ENCODE results near the gene ATP2C2. TPM values are rescaled to one million over a fixed set of nuclear protein-coding genes. Genes with fewer than 3 reads are reported as not detected.

ATP2C2 gene
- total RNA-seq (not detected), total RNA-seq (0 to 0.18 (median 0) reads per million in 172 experiments)
- polyA plus RNA-seq (2013, experiment 1 of 2), result 0.54 TPM
- polyA plus RNA-seq (2013, experiment 2 of 2), result 0.48 TPM

- H3K27me3 ChIP-seq (ENCODE audit: control insufficient read depth in 1 of 2, insufficient read depth in 2 of 2, low read length in 2 of 2), result peaks cover 48 to 53% of the 10 kb centered on the region in 2 experiments
- no peak within 1 kb of the TSS for H3K27ac ChIP-seq (ENCODE audit: low read depth in 1 of 2, low read length in 2 of 2)
- H3K4me1 ChIP-seq (ENCODE audit: insufficient read depth, low read length), result peaks cover 13% of the 10 kb centered on the region
- Mint-ChIP-seq H3K36me3 (ENCODE audit: low read depth) (no peaks in the 10 kb centered on the region), H3K9me3 (no peaks in the 10 kb centered on the region), H3K4me1 (ENCODE audit: low read depth) (peaks cover 9% of the 10 kb centered on the region), H3K4me3 (no peak within 1 kb of the TSS), H3K27me3 (peaks cover 70% of the 10 kb centered on the region), H3K27ac (no peak within 1 kb of the TSS)
- POLR2A ChIA-PET, result no interaction called here
- TF ChIP-seq, protein P1, sequence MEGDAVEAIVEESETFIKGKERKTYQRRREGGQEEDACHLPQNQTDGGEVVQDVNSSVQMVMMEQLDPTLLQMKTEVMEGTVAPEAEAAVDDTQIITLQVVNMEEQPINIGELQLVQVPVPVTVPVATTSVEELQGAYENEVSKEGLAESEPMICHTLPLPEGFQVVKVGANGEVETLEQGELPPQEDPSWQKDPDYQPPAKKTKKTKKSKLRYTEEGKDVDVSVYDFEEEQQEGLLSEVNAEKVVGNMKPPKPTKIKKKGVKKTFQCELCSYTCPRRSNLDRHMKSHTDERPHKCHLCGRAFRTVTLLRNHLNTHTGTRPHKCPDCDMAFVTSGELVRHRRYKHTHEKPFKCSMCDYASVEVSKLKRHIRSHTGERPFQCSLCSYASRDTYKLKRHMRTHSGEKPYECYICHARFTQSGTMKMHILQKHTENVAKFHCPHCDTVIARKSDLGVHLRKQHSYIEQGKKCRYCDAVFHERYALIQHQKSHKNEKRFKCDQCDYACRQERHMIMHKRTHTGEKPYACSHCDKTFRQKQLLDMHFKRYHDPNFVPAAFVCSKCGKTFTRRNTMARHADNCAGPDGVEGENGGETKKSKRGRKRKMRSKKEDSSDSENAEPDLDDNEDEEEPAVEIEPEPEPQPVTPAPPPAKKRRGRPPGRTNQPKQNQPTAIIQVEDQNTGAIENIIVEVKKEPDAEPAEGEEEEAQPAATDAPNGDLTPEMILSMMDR (IDR thresholded peaks at IDR 0.05), result no peak
- CTCF ChIA-PET, result no interaction called here
- no peak for ATAC-seq (ENCODE audit: poor library complexity)
- intact Hi-C loops (cut with DNase I, micrococcal nuclease), result no loop called here
- no peak within 1 kb of the TSS for H3K4me3 ChIP-seq (ENCODE audit: low read length)
- DNase-seq, result no peak
- H3K36me3 ChIP-seq (ENCODE audit: insufficient read depth, low read length), result no peaks in the 10 kb centered on the region
- peaks cover 0 to 10% of the 10 kb centered on the region in 2 experiments for H3K9me3 ChIP-seq (ENCODE audit: control insufficient read depth in 1 of 2, insufficient read depth in 1 of 2, low read length in 2 of 2)
These were observed at the start of gene ATP2C2 for GRCh38 chr16:84368308-84368996. TSS of gene ATP2C2 (plus strand) at chr16:84368538. CDS start at chr16:84368616, 78 bp downstream.

DNA sequence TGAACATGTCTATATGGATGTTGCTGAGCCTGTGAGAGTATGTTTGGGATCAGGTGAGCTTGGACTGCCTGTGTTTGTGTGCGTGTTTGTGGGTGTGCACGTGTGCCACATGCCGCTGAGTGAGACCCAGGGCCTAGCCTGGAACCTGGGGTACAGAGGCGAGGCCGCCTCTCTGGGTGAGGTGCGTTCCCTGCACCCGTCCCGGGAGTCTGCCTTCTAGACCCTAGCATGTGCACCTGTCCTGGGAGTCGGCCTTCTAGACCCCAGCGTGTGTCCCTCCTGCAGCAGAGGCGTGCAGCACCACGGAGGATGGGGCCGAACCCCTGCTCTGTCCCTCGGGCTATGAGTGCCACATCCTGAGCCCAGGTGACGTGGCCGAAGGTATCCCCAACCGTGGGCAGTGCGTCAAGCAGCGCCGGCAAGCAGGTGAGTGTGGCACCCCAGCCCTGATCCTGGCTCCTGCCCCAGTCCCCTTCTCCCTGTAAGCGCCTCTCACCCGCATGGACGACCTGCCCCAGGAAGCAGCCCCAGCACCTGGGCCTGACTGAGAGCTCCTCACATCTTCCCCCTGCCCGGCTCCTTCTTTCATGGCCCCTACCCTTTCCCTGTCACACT is 49.1 kb upstream of the ATP2C2 start:
- H3K9me3 ChIP-seq (ENCODE audit: control insufficient read depth in 1 of 2, insufficient read depth in 1 of 2, low read length in 2 of 2), result peaks cover 11 to 22% of the 10 kb centered on the region in 2 experiments
- CTCF ChIA-PET, result no interaction called here

GRCh38 chr16:84320511-84320910 is 47.8 kb upstream of the ATP2C2 start:
- CTCF ChIA-PET, result no interaction called here
- H3K4me3 Mint-ChIP-seq, result no peak overlapping the region

More for the DNA sequence above, 49.1 kb upstream of the ATP2C2 start:
- H3K4me3 ChIP-seq (ENCODE audit: low read length), result no peak overlapping the region
- no peak for ATAC-seq (ENCODE audit: poor library complexity)
- no peak for DNase-seq
- H3K27ac ChIP-seq (ENCODE audit: low read depth in 1 of 2, low read length in 2 of 2), result no peak overlapping the region
- peaks cover 4 to 16% of the 10 kb centered on the region in 2 experiments for H3K27me3 ChIP-seq (ENCODE audit: control insufficient read depth in 1 of 2, insufficient read depth in 2 of 2, low read length in 2 of 2)
- H3K9me3 Mint-ChIP-seq, result no peaks in the 10 kb centered on the region
- TF ChIP-seq, protein P1 (IDR thresholded peaks at IDR 0.05), result no peak
- H3K4me1 Mint-ChIP-seq (ENCODE audit: low read depth), result no peaks in the 10 kb centered on the region
- POLR2A ChIA-PET, result no interaction called here
- no peaks in the 10 kb centered on the region for H3K4me1 ChIP-seq (ENCODE audit: insufficient read depth, low read length)
- H3K36me3 Mint-ChIP-seq (ENCODE audit: low read depth), result no peaks in the 10 kb centered on the region
- H3K27me3 Mint-ChIP-seq, result peaks cover 17% of the 10 kb centered on the region
- no peak overlapping the region for H3K4me3 Mint-ChIP-seq
- H3K27ac Mint-ChIP-seq, result no peak overlapping the region
- intact Hi-C loops (cut with DNase I, micrococcal nuclease), result no loop called here
- no peaks in the 10 kb centered on the region for H3K36me3 ChIP-seq (ENCODE audit: insufficient read depth, low read length)

More at GRCh38 chr16:84320511-84320910, 47.8 kb upstream of the ATP2C2 start:
- Mint-ChIP-seq H3K9me3 (no peaks in the 10 kb centered on the region), H3K4me1 (ENCODE audit: low read depth) (no peaks in the 10 kb centered on the region), H3K36me3 (ENCODE audit: low read depth) (no peaks in the 10 kb centered on the region), H3K27ac (no peak overlapping the region), H3K27me3 (peaks cover 6% of the 10 kb centered on the region)
- no peak for DNase-seq
- TF ChIP-seq, protein P1 (IDR thresholded peaks at IDR 0.05), result no peak
- H3K27ac ChIP-seq (ENCODE audit: low read depth in 1 of 2, low read length in 2 of 2), result no peak overlapping the region
- POLR2A ChIA-PET, result no interaction called here
- intact Hi-C loops (cut with DNase I, micrococcal nuclease), result no loop called here
- peaks cover 11 to 22% of the 10 kb centered on the region in 2 experiments for H3K9me3 ChIP-seq (ENCODE audit: control insufficient read depth in 1 of 2, insufficient read depth in 1 of 2, low read length in 2 of 2)
- no peaks in the 10 kb centered on the region for H3K36me3 ChIP-seq (ENCODE audit: insufficient read depth, low read length)
- no peaks in the 10 kb centered on the region for H3K4me1 ChIP-seq (ENCODE audit: insufficient read depth, low read length)
- ATAC-seq (ENCODE audit: poor library complexity), result no peak
- peaks cover 3 to 4% of the 10 kb centered on the region in 2 experiments for H3K27me3 ChIP-seq (ENCODE audit: control insufficient read depth in 1 of 2, insufficient read depth in 2 of 2, low read length in 2 of 2)
- no peak overlapping the region for H3K4me3 ChIP-seq (ENCODE audit: low read length)

Measured in CD4-positive, alpha-beta T cell (primary cell).